ENCODE measurements around the gene MRGPRD. TPM values are rescaled to one million over a fixed set of nuclear protein-coding genes. Genes with fewer than 3 reads are reported as not detected.

MRGPRD gene
- total and polyA plus RNA-seq, 4 donors, result not detected

GRCh38 chr11:68960294-68961071, 20.3 kb downstream of the MRGPRD start:
- H3K36me3 ChIP-seq (ENCODE audit: control insufficient read depth in 4 of 4, insufficient read depth in 3 of 4, low read depth in 1 of 4, low read length in 3 of 4), result no peaks in the 10 kb centered on the region
- H3K9ac ChIP-seq (ENCODE audit: low read depth in 1 of 2, low read length in 2 of 2), result no peak overlapping the region
- no peaks in the 10 kb centered on the region for H3K27me3 ChIP-seq (ENCODE audit: control insufficient read depth in 4 of 4, insufficient read depth in 4 of 4, low read length in 3 of 4)
- no peaks in the 10 kb centered on the region for H3K4me1 ChIP-seq (ENCODE audit: control insufficient read depth in 4 of 4, insufficient read depth in 4 of 4, low read length in 3 of 4)
- WGBS, result 94% methylated on average over 25 of the region's 25 CpGs
- H3K4me3 ChIP-seq (ENCODE audit: low read depth in 1 of 3, low read length in 3 of 3), result no peak overlapping the region
- TF ChIP-seq FOXA1 (IDR thresholded peaks at IDR 0.05) (no peak), FOXA2 (IDR thresholded peaks at IDR 0.05) (no peak), JUND (IDR thresholded peaks at IDR 0.05) (no peak), ZBTB33 (IDR thresholded peaks at IDR 0.05) (no peak), GABPA (IDR thresholded peaks at IDR 0.05 in 1 of 2, conservative IDR thresholded peaks at IDR 0.05 in 1 of 2) (no peak), HNF4A (conservative IDR thresholded peaks at IDR 0.05) (no peak), RAD21 (IDR thresholded peaks at IDR 0.05) (no peak), HNF4G (IDR thresholded peaks at IDR 0.05) (no peak), SP1 (IDR thresholded peaks at IDR 0.05) (no peak), RXRA (IDR thresholded peaks at IDR 0.05) (no peak), YY1 (IDR thresholded peaks at IDR 0.05) (no peak), NR2F2 (IDR thresholded peaks at IDR 0.05) (no peak), MAX (IDR thresholded peaks at IDR 0.05) (no peak), ATF3 (IDR thresholded peaks at IDR 0.05) (no peak), REST (IDR thresholded peaks at IDR 0.05) (no peak), CTCF (IDR thresholded peaks at IDR 0.05; ENCODE audit: low read depth, low read length, missing input control) (no peak), EGR1 (IDR thresholded peaks at IDR 0.05; ENCODE audit: low read depth in 2 of 2) (no peak), TAF1 (conservative IDR thresholded peaks at IDR 0.05) (no peak)
- no peak for DNase-seq (ENCODE audit: low spot score)
- no peak overlapping the region for H3K27ac ChIP-seq (ENCODE audit: low read depth in 1 of 2, low read length in 2 of 2)
- no peaks in the 10 kb centered on the region for H3K9me3 ChIP-seq (ENCODE audit: control insufficient read depth in 4 of 4, low read length in 3 of 4)
